Right lobe of liver (tissue), 4 donors: ENCODE data around the gene SH3GLB2.

Source experiments
- POLR2A ChIP-seq: fragments of 450-650 bp; IDR thresholded peaks from one replicate; pipeline ENCODE4 v1.6.1; 2017; ENCODE audit warnings: antibody characterized with exemption, mild to moderate bottlenecking
- TF ChIP-seq, protein P1 (sequence below), 4 donors: fragments of 200-600 bp in 3 of 4; fragments of 450-650 bp in 1 of 4; IDR thresholded peaks; one replicate each; pipeline versions ENCODE4 v1.5.1 to v1.8.0; 2016 to 2022; ENCODE audit warnings: antibody characterized with exemption in 4 of 4, mild to moderate bottlenecking in 2 of 4
- donor health status: DM: no; HTN: no; CAD: no.
- donor health status: DM: no; HTN: no; CAD: no.
- donor health status: DM: no; HTN: yes; CAD: no.

DNA sequence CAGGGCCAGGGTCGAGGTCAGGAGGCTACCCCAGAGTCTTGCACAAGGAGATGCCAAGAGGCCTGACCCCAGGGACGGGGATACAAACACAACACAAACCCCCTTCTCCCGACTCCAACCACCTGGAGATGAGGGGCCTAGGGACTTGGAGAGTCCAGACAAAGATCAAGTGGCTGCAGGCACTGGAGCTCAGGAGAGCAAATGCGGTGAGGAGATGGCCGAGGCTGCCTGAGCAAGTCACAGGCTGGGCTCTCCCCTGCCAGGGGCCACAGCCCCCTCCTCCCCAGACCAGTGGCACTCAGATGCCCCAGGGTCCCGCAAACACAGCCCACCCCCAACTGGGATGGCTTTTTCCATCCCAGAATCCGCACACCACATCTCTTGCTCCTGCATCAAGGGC is 15.8 kb downstream of the SH3GLB2 start:
- TF ChIP-seq, protein P1, sequence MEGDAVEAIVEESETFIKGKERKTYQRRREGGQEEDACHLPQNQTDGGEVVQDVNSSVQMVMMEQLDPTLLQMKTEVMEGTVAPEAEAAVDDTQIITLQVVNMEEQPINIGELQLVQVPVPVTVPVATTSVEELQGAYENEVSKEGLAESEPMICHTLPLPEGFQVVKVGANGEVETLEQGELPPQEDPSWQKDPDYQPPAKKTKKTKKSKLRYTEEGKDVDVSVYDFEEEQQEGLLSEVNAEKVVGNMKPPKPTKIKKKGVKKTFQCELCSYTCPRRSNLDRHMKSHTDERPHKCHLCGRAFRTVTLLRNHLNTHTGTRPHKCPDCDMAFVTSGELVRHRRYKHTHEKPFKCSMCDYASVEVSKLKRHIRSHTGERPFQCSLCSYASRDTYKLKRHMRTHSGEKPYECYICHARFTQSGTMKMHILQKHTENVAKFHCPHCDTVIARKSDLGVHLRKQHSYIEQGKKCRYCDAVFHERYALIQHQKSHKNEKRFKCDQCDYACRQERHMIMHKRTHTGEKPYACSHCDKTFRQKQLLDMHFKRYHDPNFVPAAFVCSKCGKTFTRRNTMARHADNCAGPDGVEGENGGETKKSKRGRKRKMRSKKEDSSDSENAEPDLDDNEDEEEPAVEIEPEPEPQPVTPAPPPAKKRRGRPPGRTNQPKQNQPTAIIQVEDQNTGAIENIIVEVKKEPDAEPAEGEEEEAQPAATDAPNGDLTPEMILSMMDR (IDR thresholded peaks at IDR 0.05) = no peak
- TF ChIP-seq POLR2A = no peak
